HEK293 (cell line): ENCODE measurements around the gene CACNB3.

ENCODE experiments used
- FEZF1 ChIP-seq: fragments of 450-650 bp; formaldehyde crosslinking; IDR thresholded peaks from 2 replicates; pipeline ENCODE4 v1.5.1; 2016; ENCODE audit warnings: missing biosample characterization, missing genetic modification characterization
- HIC1 ChIP-seq: fragments of 450-650 bp; formaldehyde crosslinking; IDR thresholded peaks from 2 replicates; pipeline ENCODE4 v1.5.1; 2016; ENCODE audit warnings: missing biosample characterization, missing genetic modification characterization
- HOXA7 ChIP-seq: sonication (generic); formaldehyde crosslinking; IDR thresholded peaks from 2 replicates; pipeline ENCODE4 v1.8.1; 2022; ENCODE audit warnings: missing genetic modification reagents, borderline replicate concordance
- KLF17 ChIP-seq: fragments of 450-650 bp; formaldehyde crosslinking; IDR thresholded peaks from 2 replicates; pipeline ENCODE4 v1.5.1; 2016; ENCODE audit warnings: missing biosample characterization, missing genetic modification characterization
- PATZ1 ChIP-seq: fragments of 450-650 bp; formaldehyde crosslinking; IDR thresholded peaks from 2 replicates; pipeline ENCODE4 v1.5.1; 2016; ENCODE audit warnings: missing biosample characterization, missing genetic modification characterization
- SALL2 ChIP-seq: fragments of 450-650 bp; formaldehyde crosslinking; IDR thresholded peaks from 2 replicates; pipeline ENCODE4 v1.5.0; 2017; ENCODE audit warnings: missing biosample characterization, mild to moderate bottlenecking, missing genetic modification characterization, borderline replicate concordance
- TSHZ1 ChIP-seq: fragments of 450-650 bp; formaldehyde crosslinking; IDR thresholded peaks from 2 replicates; pipeline ENCODE4 v1.5.1; 2016; ENCODE audit warnings: missing biosample characterization, missing genetic modification characterization, borderline replicate concordance
- ZBTB48 ChIP-seq: fragments of 450-650 bp; formaldehyde crosslinking; IDR thresholded peaks from 2 replicates; pipeline ENCODE4 v1.5.1; 2016; ENCODE audit warnings: missing biosample characterization, missing genetic modification characterization
- ZFP3 ChIP-seq: fragments of 450-650 bp; formaldehyde crosslinking; IDR thresholded peaks from 2 replicates; pipeline ENCODE4 v1.5.1; 2016; ENCODE audit warnings: low read depth, missing biosample characterization, missing genetic modification characterization
- ZNF140 ChIP-seq: fragments of 450-650 bp; formaldehyde crosslinking; IDR thresholded peaks from 2 replicates; pipeline ENCODE4 v1.5.1; 2016; ENCODE audit warnings: missing biosample characterization, missing genetic modification characterization
- ZNF169 ChIP-seq: fragments of 450-650 bp; formaldehyde crosslinking; IDR thresholded peaks from 2 replicates; pipeline ENCODE4 v1.5.1; 2016; ENCODE audit warnings: missing biosample characterization, missing genetic modification characterization
- ZNF324 ChIP-seq: fragments of 450-650 bp; formaldehyde crosslinking; IDR thresholded peaks from 2 replicates; pipeline ENCODE4 v1.5.1; 2016; ENCODE audit warnings: missing biosample characterization, missing genetic modification characterization
- ZNF548 ChIP-seq: fragments of 450-650 bp; formaldehyde crosslinking; IDR thresholded peaks from 2 replicates; pipeline ENCODE4 v1.5.1; 2016; ENCODE audit warnings: missing biosample characterization, missing genetic modification characterization
- ZNF600 ChIP-seq: fragments of 450-650 bp; formaldehyde crosslinking; IDR thresholded peaks from 2 replicates; pipeline ENCODE4 v1.5.1; 2016; ENCODE audit warnings: missing biosample characterization, missing genetic modification characterization
- ZNF623 ChIP-seq: fragments of 450-650 bp; formaldehyde crosslinking; IDR thresholded peaks from 2 replicates; pipeline ENCODE4 v1.5.1; 2016; ENCODE audit warnings: missing biosample characterization, missing genetic modification characterization
- ZNF664 ChIP-seq: fragments of 450-650 bp; formaldehyde crosslinking; IDR thresholded peaks from 2 replicates; pipeline ENCODE4 v1.5.1; 2016; ENCODE audit warnings: missing biosample characterization, missing genetic modification characterization
- ZNF670 ChIP-seq: fragments of 450-650 bp; formaldehyde crosslinking; IDR thresholded peaks from 2 replicates; pipeline ENCODE4 v1.5.1; 2016; ENCODE audit warnings: missing biosample characterization, missing genetic modification characterization, low read depth
- ZNF777 ChIP-seq: fragments of 450-650 bp; formaldehyde crosslinking; IDR thresholded peaks from 2 replicates; pipeline ENCODE4 v1.5.1; 2017; ENCODE audit warnings: missing biosample characterization, missing genetic modification characterization, borderline replicate concordance
- ZNF785 ChIP-seq: fragments of 450-650 bp; formaldehyde crosslinking; IDR thresholded peaks from 2 replicates; pipeline ENCODE4 v1.5.1; 2016; ENCODE audit warnings: missing biosample characterization, missing genetic modification characterization
- ZNF791 ChIP-seq: fragments of 450-650 bp; formaldehyde crosslinking; IDR thresholded peaks from 2 replicates; pipeline ENCODE4 v1.5.1; 2016; ENCODE audit warnings: missing biosample characterization, missing genetic modification characterization
- ZNF837 ChIP-seq: fragments of 450-650 bp; formaldehyde crosslinking; IDR thresholded peaks from 2 replicates; pipeline ENCODE4 v1.5.1; 2016; ENCODE audit warnings: missing biosample characterization, missing genetic modification characterization
- ZXDB ChIP-seq: fragments of 450-650 bp; formaldehyde crosslinking; IDR thresholded peaks from 2 replicates; pipeline ENCODE4 v1.5.1; 2016; ENCODE audit warnings: missing biosample characterization, missing genetic modification characterization
- TF ChIP-seq, protein P1 (sequence below): sonication (generic); formaldehyde crosslinking; IDR thresholded peaks from 2 replicates; pipeline ENCODE4 v1.8.1; 2022; ENCODE audit warnings: mild to moderate bottlenecking, moderate library complexity, missing genetic modification reagents
- TF ChIP-seq, protein P2 (sequence below): fragments of 450-650 bp; formaldehyde crosslinking; IDR thresholded peaks from 2 replicates; pipeline ENCODE4 v1.5.1; 2016; ENCODE audit warnings: missing biosample characterization, missing genetic modification characterization

Gene CACNB3

GRCh38 chr12:48814262-48815125 lies 3.8 kb upstream of the CACNB3 start (continued):
- peak; percentile 81 for TF ChIP-seq HIC1 (tag by site-specific recombination)
- TF ChIP-seq, protein P1, sequence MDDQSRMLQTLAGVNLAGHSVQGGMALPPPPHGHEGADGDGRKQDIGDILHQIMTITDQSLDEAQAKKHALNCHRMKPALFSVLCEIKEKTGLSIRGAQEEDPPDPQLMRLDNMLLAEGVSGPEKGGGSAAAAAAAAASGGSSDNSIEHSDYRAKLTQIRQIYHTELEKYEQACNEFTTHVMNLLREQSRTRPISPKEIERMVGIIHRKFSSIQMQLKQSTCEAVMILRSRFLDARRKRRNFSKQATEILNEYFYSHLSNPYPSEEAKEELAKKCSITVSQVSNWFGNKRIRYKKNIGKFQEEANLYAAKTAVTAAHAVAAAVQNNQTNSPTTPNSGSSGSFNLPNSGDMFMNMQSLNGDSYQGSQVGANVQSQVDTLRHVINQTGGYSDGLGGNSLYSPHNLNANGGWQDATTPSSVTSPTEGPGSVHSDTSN (CRISPR knock-in tag), result peak; percentile 40; the same call in 1 of the 2 replicates
- no peak for TF ChIP-seq ZFP3 (tag by site-specific recombination)
- no peak for TF ChIP-seq HOXA7 (CRISPR knock-in tag)
- no peak for TF ChIP-seq ZNF837
- TF ChIP-seq ZXDB (tag by site-specific recombination), result 0 out of 2 replicates have a peak, but pooled peaks have one; percentile 9
- TF ChIP-seq TSHZ1 (tag by site-specific recombination), result no peak
- TF ChIP-seq ZNF777 (tag by site-specific recombination), result no peak
- TF ChIP-seq, protein P2, sequence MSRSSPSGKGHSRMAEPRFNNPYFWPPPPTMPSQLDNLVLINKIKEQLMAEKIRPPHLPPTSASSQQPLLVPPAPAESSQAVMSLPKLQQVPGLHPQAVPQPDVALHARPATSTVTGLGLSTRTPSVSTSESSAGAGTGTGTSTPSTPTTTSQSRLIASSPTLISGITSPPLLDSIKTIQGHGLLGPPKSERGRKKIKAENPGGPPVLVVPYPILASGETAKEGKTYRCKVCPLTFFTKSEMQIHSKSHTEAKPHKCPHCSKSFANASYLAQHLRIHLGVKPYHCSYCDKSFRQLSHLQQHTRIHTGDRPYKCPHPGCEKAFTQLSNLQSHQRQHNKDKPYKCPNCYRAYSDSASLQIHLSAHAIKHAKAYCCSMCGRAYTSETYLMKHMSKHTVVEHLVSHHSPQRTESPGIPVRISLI, result no peak
- no peak for TF ChIP-seq ZNF791 (tag by site-specific recombination)
- TF ChIP-seq KLF17 (tag by site-specific recombination), result peak; percentile 24; the same call in 1 of the 2 replicates
- TF ChIP-seq ZNF623, result no peak
- TF ChIP-seq ZNF140 (tag by site-specific recombination), result no peak
- TF ChIP-seq PATZ1 (tag by site-specific recombination), result peak; percentile 84
- no peak for TF ChIP-seq ZNF169
- no peak for TF ChIP-seq ZNF664 (tag by site-specific recombination)
- no peak for TF ChIP-seq ZNF548
- no peak; the same call in 1 of the 2 replicates for TF ChIP-seq ZNF785 (tag by site-specific recombination)
- TF ChIP-seq ZNF670, result no peak
- TF ChIP-seq ZBTB48 (tag by site-specific recombination), result no peak; the same call in 1 of the 2 replicates
- TF ChIP-seq SALL2 (tag by site-specific recombination), result no peak
- TF ChIP-seq FEZF1, result no peak
- no peak for TF ChIP-seq ZNF324 (tag by site-specific recombination)
- TF ChIP-seq ZNF600 (tag by site-specific recombination), result no peak; the same call in 1 of the 2 replicates
